ENCODE results near the gene TSPAN33.
A peak's percentile ranks its signal among the peaks of the same experiment; 100 is the strongest.

The TSPAN33 gene

GRCh38 chr7:129163875-129164544, 19.5 kb downstream of the TSPAN33 start:
- Histone ChIP-seq H3K36me3 (ENCODE audit: control insufficient read depth in 2 of 2, insufficient read depth in 1 of 2, low read length in 2 of 2) (peaks cover 0 to 35% of the 10 kb centered on the region in 2 experiments; a peak in 1 of 3 replicates), H3K4me3 (ENCODE audit: low read depth, low read length) (no peak overlapping the region), H3K9me3 (ENCODE audit: control insufficient read depth, insufficient read depth, low read depth, low read length) (no peaks in the 10 kb centered on the region), H3K27ac (ENCODE audit: extremely low read depth, low read depth, low read length) (no peak overlapping the region), H3K4me1 (ENCODE audit: control insufficient read depth, insufficient read depth, low read length) (no peaks in the 10 kb centered on the region)
- CTCF ChIA-PET, result interaction anchor here (0.5 to 5.8 kb wide), 48 partner anchors 8 to 654 kb away, joined by 3 to 69 read pairs (median 4); partner anchors contain the start of genes AHCYL2, ATP6V1F and TSPAN33
- POLR2A ChIA-PET, result interaction anchor here (1.0 kb wide), 1 partner anchor 43 kb away, joined by 3 read pairs; no protein-coding TSS in a partner anchor
- peak; percentile 77 for TF ChIP-seq PRDM1 (tag by site-specific recombination; IDR thresholded peaks at IDR 0.05)
- no peak for TF ChIP-seq GLI2 (tag by site-specific recombination; IDR thresholded peaks at IDR 0.05; ENCODE audit: borderline replicate concordance, low read depth)
- TF ChIP-seq, protein P1, sequence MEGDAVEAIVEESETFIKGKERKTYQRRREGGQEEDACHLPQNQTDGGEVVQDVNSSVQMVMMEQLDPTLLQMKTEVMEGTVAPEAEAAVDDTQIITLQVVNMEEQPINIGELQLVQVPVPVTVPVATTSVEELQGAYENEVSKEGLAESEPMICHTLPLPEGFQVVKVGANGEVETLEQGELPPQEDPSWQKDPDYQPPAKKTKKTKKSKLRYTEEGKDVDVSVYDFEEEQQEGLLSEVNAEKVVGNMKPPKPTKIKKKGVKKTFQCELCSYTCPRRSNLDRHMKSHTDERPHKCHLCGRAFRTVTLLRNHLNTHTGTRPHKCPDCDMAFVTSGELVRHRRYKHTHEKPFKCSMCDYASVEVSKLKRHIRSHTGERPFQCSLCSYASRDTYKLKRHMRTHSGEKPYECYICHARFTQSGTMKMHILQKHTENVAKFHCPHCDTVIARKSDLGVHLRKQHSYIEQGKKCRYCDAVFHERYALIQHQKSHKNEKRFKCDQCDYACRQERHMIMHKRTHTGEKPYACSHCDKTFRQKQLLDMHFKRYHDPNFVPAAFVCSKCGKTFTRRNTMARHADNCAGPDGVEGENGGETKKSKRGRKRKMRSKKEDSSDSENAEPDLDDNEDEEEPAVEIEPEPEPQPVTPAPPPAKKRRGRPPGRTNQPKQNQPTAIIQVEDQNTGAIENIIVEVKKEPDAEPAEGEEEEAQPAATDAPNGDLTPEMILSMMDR (tag by site-specific recombination; IDR thresholded peaks at IDR 0.05), result peak; percentile 57; the same call in 1 of the 2 replicates
- peak; percentile 59; the same call in 1 of the 2 replicates for TF ChIP-seq ZNF660 (tag by site-specific recombination; IDR thresholded peaks at IDR 0.05)
- TF ChIP-seq ZNF654 (tag by site-specific recombination; IDR thresholded peaks at IDR 0.05; ENCODE audit: low read depth), result peak; percentile 50

DNA sequence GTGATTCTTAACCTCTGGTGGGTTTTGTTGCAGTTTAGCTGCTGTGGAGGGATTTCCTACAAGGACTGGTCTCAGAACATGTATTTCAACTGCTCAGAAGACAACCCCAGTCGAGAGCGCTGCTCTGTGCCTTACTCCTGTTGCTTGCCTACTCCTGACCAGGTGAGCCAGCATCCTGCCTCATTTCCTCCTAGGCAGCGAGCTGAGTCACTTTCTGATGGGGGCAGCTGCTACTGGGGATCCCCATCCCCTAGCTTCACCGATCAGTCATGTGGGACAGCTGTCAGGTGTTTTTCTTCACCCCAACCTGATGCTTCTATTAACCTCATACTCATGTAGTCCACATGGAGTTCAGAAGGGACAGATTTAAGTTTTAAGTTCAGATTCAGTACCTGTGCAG, 22.2 kb downstream of the TSPAN33 start:
- no peak overlapping the region for H3K4me3 ChIP-seq (ENCODE audit: low read depth, low read length)
- ChIA-PET CTCF (interaction anchor here (1.1 to 5.8 kb wide), 5 partner anchors 9 to 75 kb away, joined by 3 to 69 read pairs (median 5); partner anchors contain the start of gene TSPAN33), POLR2A (interaction anchor here (0.9 kb wide), 1 partner anchor 20 kb away, joined by 3 read pairs; no protein-coding TSS in a partner anchor)
- H3K4me1 ChIP-seq (ENCODE audit: control insufficient read depth, insufficient read depth, low read length), result no peaks in the 10 kb centered on the region
- H3K36me3 ChIP-seq (ENCODE audit: control insufficient read depth in 2 of 2, insufficient read depth in 1 of 2, low read length in 2 of 2), result peaks cover 0 to 35% of the 10 kb centered on the region in 2 experiments; a peak in 1 of 3 replicates
- TF ChIP-seq ZNF518A (tag by site-specific recombination; conservative IDR thresholded peaks at IDR 0.05; ENCODE audit: low read depth) (no peak), HOXC10 (CRISPR knock-in tag; IDR thresholded peaks at IDR 0.05) (no peak), KLF16 (tag by site-specific recombination; IDR thresholded peaks at IDR 0.05) (no peak), ZNF624 (tag by site-specific recombination; IDR thresholded peaks at IDR 0.05) (no peak), ZXDB (tag by site-specific recombination; IDR thresholded peaks at IDR 0.05) (no peak), ZNF776 (tag by site-specific recombination; IDR thresholded peaks at IDR 0.05; ENCODE audit: borderline replicate concordance) (no peak), OVOL3 (tag by site-specific recombination; IDR thresholded peaks at IDR 0.05) (no peak)
- TF ChIP-seq, protein P2, sequence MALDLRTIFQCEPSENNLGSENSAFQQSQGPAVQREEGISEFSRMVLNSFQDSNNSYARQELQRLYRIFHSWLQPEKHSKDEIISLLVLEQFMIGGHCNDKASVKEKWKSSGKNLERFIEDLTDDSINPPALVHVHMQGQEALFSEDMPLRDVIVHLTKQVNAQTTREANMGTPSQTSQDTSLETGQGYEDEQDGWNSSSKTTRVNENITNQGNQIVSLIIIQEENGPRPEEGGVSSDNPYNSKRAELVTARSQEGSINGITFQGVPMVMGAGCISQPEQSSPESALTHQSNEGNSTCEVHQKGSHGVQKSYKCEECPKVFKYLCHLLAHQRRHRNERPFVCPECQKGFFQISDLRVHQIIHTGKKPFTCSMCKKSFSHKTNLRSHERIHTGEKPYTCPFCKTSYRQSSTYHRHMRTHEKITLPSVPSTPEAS (tag by site-specific recombination; IDR thresholded peaks at IDR 0.05), result no peak
- no peak overlapping the region for H3K27ac ChIP-seq (ENCODE audit: extremely low read depth, low read depth, low read length)
- H3K9me3 ChIP-seq (ENCODE audit: control insufficient read depth, insufficient read depth, low read depth, low read length), result no peaks in the 10 kb centered on the region

All from HEK293 (cell line).